ENCODE results near the gene RAB30. TPM values are rescaled to one million over a fixed set of nuclear protein-coding genes. Genes with fewer than 3 reads are reported as not detected.

The RAB30 gene
- total and polyA plus RNA-seq, 9 of the 15 experiments (the other 6 are each of a cell fraction or from before 2014, with no cell fraction given): 0.29 to 1.3 (median 1.0) TPM

DNA sequence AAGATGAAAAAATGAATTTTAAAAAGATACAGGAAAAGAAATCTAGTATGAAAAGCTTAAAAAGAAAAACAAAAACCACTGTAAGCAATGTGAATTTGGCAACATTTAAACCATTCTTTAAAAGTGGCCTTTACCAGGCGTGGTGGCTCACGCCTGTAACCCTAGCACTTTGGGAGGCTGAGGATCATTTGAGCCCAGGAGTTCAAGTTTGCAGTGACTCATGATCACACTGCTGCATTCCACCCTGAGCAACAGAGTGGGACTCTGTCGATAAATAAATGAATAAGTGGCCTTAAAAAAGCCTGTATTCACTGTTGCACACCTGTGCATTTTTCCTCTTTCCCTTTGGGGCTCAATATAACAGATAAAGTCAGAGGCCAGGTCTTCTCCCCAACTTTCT lies 69.2 kb downstream of the RAB30 start:
- 68% methylated on average over 3 of the region's 3 CpGs for WGBS (ENCODE audit: insufficient coverage, low coverage, missing lambda C conversion rate)
- peaks cover 7 to 11% of the 10 kb centered on the region in 2 experiments for H3K4me1 ChIP-seq (replicated peaks in 1 of 2; ENCODE audit: control insufficient read depth in 2 of 2, insufficient read depth in 2 of 2, low read length in 2 of 2)
- H2AFZ ChIP-seq (ENCODE audit: low read depth, low read length): no peak overlapping the region
- CTCF ChIA-PET (ENCODE audit: low intra/inter-chr PET ratio): no interaction called here
- in situ Hi-C loops (cut with MboI) (no loop called here), intact Hi-C loops (cut with micrococcal nuclease) (no loop called here)
- no peaks in the 10 kb centered on the region for H3K9me3 ChIP-seq (replicated peaks; ENCODE audit: control insufficient read depth, insufficient read depth, low read depth, low read length)
- H3K4me3 ChIP-seq: no peak overlapping the region
- no peaks in the 10 kb centered on the region for H3K79me2 ChIP-seq (ENCODE audit: control insufficient read depth, insufficient read depth, low read length)
- no peak overlapping the region for H3K9ac ChIP-seq (ENCODE audit: insufficient read depth in 1 of 2, low read depth in 2 of 2, low read length in 2 of 2)
- POLR2A ChIA-PET: interaction anchor here (0.6 to 1.0 kb wide), 3 partner anchors 8 to 81 kb away, joined by 3 to 4 read pairs (median 4); no protein-coding TSS in a partner anchor
- BruUV-seq (replicated peaks): no TSS peak
- H3K36me3 ChIP-seq (ENCODE audit: control insufficient read depth, insufficient read depth, low read length): no peaks in the 10 kb centered on the region
- TF ChIP-seq, protein P1, sequence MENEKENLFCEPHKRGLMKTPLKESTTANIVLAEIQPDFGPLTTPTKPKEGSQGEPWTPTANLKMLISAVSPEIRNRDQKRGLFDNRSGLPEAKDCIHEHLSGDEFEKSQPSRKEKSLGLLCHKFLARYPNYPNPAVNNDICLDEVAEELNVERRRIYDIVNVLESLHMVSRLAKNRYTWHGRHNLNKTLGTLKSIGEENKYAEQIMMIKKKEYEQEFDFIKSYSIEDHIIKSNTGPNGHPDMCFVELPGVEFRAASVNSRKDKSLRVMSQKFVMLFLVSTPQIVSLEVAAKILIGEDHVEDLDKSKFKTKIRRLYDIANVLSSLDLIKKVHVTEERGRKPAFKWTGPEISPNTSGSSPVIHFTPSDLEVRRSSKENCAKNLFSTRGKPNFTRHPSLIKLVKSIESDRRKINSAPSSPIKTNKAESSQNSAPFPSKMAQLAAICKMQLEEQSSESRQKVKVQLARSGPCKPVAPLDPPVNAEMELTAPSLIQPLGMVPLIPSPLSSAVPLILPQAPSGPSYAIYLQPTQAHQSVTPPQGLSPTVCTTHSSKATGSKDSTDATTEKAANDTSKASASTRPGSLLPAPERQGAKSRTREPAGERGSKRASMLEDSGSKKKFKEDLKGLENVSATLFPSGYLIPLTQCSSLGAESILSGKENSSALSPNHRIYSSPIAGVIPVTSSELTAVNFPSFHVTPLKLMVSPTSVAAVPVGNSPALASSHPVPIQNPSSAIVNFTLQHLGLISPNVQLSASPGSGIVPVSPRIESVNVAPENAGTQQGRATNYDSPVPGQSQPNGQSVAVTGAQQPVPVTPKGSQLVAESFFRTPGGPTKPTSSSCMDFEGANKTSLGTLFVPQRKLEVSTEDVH (IDR thresholded peaks at IDR 0.05; ENCODE audit: low read depth, partially characterized antibody): no peak
- TF ChIP-seq, protein P2, sequence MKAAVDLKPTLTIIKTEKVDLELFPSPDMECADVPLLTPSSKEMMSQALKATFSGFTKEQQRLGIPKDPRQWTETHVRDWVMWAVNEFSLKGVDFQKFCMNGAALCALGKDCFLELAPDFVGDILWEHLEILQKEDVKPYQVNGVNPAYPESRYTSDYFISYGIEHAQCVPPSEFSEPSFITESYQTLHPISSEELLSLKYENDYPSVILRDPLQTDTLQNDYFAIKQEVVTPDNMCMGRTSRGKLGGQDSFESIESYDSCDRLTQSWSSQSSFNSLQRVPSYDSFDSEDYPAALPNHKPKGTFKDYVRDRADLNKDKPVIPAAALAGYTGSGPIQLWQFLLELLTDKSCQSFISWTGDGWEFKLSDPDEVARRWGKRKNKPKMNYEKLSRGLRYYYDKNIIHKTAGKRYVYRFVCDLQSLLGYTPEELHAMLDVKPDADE (conservative IDR thresholded peaks at IDR 0.05; ENCODE audit: control insufficient read depth, low read depth, low read length): no peak
- TF ChIP-seq ZNF253 (CRISPR knock-in tag; conservative IDR thresholded peaks at IDR 0.05) (no peak), MCM5 (IDR thresholded peaks at IDR 0.05; ENCODE audit: low read depth) (no peak), EZH2 (IDR thresholded peaks at IDR 0.05; ENCODE audit: borderline replicate concordance, low read depth, low read length) (no peak), ZNF695 (CRISPR knock-in tag; IDR thresholded peaks at IDR 0.05) (no peak), ETS2 (tag; IDR thresholded peaks at IDR 0.05; ENCODE audit: borderline replicate concordance, poor library complexity, severe bottlenecking) (no peak), RUNX1 (IDR thresholded peaks at IDR 0.05; ENCODE audit: low read depth) (no peak), CREBBP (IDR thresholded peaks at IDR 0.05; ENCODE audit: low read depth, low read length) (no peak), TRIM24 (IDR thresholded peaks at IDR 0.05) (no peak), TCF7L2 (IDR thresholded peaks at IDR 0.05; ENCODE audit: low read depth, low read length) (no peak), TGIF2 (CRISPR knock-in tag; IDR thresholded peaks at IDR 0.05) (no peak), GATA2 (CRISPR knock-in tag; IDR thresholded peaks at IDR 0.05) (no peak), TAF9B (IDR thresholded peaks at IDR 0.05; ENCODE audit: partially characterized antibody) (no peak)
- TF ChIP-seq, protein P3, sequence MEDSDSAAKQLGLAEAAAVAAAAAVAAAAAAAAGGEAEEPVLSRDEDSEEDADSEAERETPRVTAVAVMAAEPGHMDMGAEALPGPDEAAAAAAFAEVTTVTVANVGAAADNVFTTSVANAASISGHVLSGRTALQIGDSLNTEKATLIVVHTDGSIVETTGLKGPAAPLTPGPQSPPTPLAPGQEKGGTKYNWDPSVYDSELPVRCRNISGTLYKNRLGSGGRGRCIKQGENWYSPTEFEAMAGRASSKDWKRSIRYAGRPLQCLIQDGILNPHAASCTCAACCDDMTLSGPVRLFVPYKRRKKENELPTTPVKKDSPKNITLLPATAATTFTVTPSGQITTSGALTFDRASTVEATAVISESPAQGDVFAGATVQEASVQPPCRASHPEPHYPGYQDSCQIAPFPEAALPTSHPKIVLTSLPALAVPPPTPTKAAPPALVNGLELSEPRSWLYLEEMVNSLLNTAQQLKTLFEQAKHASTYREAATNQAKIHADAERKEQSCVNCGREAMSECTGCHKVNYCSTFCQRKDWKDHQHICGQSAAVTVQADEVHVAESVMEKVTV (CRISPR knock-in tag; IDR thresholded peaks at IDR 0.05): no peak
- no peaks in the 10 kb centered on the region for H4K20me1 ChIP-seq (replicated peaks; ENCODE audit: control insufficient read depth, insufficient read depth, low read length)
- no peaks in the 10 kb centered on the region for H3K9me1 ChIP-seq (ENCODE audit: control insufficient read depth, insufficient read depth, low read length)
- H3K27me3 ChIP-seq (ENCODE audit: control insufficient read depth in 2 of 2, insufficient read depth in 2 of 2, low read length in 2 of 2): no peaks in the 10 kb centered on the region
- H3K27ac ChIP-seq (ENCODE audit: extremely low read depth, low read depth, low read length): no peak overlapping the region
- no peak overlapping the region for H3K4me2 ChIP-seq (ENCODE audit: insufficient read depth, low read length)
- ATAC-seq (no peak), FAIRE-seq (no peak), DNase-seq (ENCODE audit: extremely low read depth in 1 of 4, low spot score in 3 of 4) (no peak)
